B cell (primary cell): Measurements from ENCODE around the gene PER1. TPM values are rescaled to one million over a fixed set of nuclear protein-coding genes. Genes with fewer than 3 reads are reported as not detected.
A peak's percentile ranks its signal among the peaks of the same experiment; 100 is the strongest.

Experiments
- ATAC-seq: fragments of 200-7000 bp; cut with Tn5 transposase; one replicate; pipeline ENCODE4 v1.10.0; 2021; ENCODE audit warnings: low read depth, mild to moderate bottlenecking, moderate number of reproducible peaks, moderate library complexity
- CTCF ChIA-PET: fragments of 350-600 bp; sonication (Branson Sonifier 250); formaldehyde crosslinking; loops from one replicate; lab custom pipeline; 2021; ENCODE audit warnings: antibody characterized with exemption, inconsistent platforms; lab: Charles Lee
- POLR2A ChIA-PET: fragments of 350-600 bp; sonication (Branson Sonifier 250); formaldehyde crosslinking; loops from one replicate; lab custom pipeline; 2021; ENCODE audit warnings: antibody characterized with exemption; lab: Charles Lee
- DNase-seq: peaks from one replicate; pipeline ENCODE4 v3.0.0; 2013
- H2AFZ ChIP-seq: 2 replicates; pipeline ENCODE4 v1.6.1; 2012; ENCODE audit warnings: mild to moderate bottlenecking, low read depth, low read length; ENCODE audit not compliant: insufficient read depth, poor library complexity, severe bottlenecking
- H3K27ac ChIP-seq, 2 donors: 1 replicate in 1 of 2; 2 replicates in 1 of 2; pipeline ENCODE4 v1.5.1; 2012 to 2013; ENCODE audit warnings: low read length in 2 of 2, mild to moderate bottlenecking in 2 of 2, moderate library complexity in 1 of 2
- H3K27me3 ChIP-seq, 4 experiments: fragments of 200-600 bp in 1 of 4; sonication (generic) in 1 of 4; replicated peaks in 1 of 4; 1 replicate in 2 of 4; 2 replicates in 2 of 4; pipeline versions ENCODE4 v1.6.1 to v1.7.0; 2013 to 2016; ENCODE audit warnings: low read length in 3 of 4, mild to moderate bottlenecking in 2 of 4, mixed read lengths in 1 of 4, moderate library complexity in 1 of 4; ENCODE audit not compliant: insufficient read depth in 4 of 4, control insufficient read depth in 3 of 4; ENCODE audit errors: control extremely low read depth in 1 of 4
- H3K36me3 ChIP-seq, 2 experiments: replicated peaks in 1 of 2; 1 replicate in 1 of 2; 2 replicates in 1 of 2; pipeline versions ENCODE4 v1.6.1 to v1.7.1; 2013; ENCODE audit warnings: low read length in 1 of 2; ENCODE audit not compliant: insufficient read depth in 2 of 2, control insufficient read depth in 1 of 2; ENCODE audit errors: control extremely low read depth in 1 of 2, extremely low read depth in 1 of 2
- H3K4me1 ChIP-seq, 2 donors: fragments of 200-600 bp in 1 of 2; sonication (generic) in 1 of 2; 1 replicate in 1 of 2; 2 replicates in 1 of 2; pipeline versions ENCODE4 v1.5.1 to v1.6.1; 2013 to 2017; ENCODE audit warnings: low read length in 2 of 2; ENCODE audit not compliant: control insufficient read depth in 2 of 2, insufficient read depth in 2 of 2
- H3K4me2 ChIP-seq: replicated peaks from 2 replicates; pipeline ENCODE3; 2012; ENCODE audit warnings: mild to moderate bottlenecking, low read depth, low read length; ENCODE audit not compliant: poor library complexity, severe bottlenecking
- H3K4me3 ChIP-seq, 5 experiments: fragments of 200-600 bp in 1 of 5; sonication (generic) in 1 of 5; 1 replicate in 3 of 5; 2 replicates in 2 of 5; pipeline versions ENCODE4 v1.5.1 to v1.7.0; 2011 to 2016; ENCODE audit warnings: low read length in 4 of 5, mild to moderate bottlenecking in 4 of 5, low read depth in 2 of 5, control low read depth in 1 of 5, moderate library complexity in 1 of 5; ENCODE audit not compliant: insufficient read depth in 1 of 5; ENCODE audit errors: control extremely low read depth in 1 of 5, extremely low read depth in 1 of 5
- H3K79me2 ChIP-seq: fragments of 200-600 bp; sonication (generic); one replicate; pipeline ENCODE4 v1.6.0; 2016; ENCODE audit warnings: low read length; ENCODE audit not compliant: control insufficient read depth, insufficient read depth
- H3K9ac ChIP-seq: fragments of 200-600 bp; sonication (generic); 2 replicates; pipeline ENCODE4 v1.6.1; 2017; ENCODE audit warnings: mild to moderate bottlenecking, low read length, moderate library complexity
- H3K9me3 ChIP-seq, 3 donors: one replicate each; pipeline versions ENCODE4 v1.6.1 to v1.7.1; 2013; ENCODE audit warnings: low read length in 2 of 3; ENCODE audit not compliant: control insufficient read depth in 2 of 3, insufficient read depth in 1 of 3; ENCODE audit errors: control extremely low read depth in 1 of 3
- H4K20me1 ChIP-seq: 2 replicates; pipeline ENCODE4 v1.6.0; 2012; ENCODE audit warnings: mild to moderate bottlenecking, low read length; ENCODE audit not compliant: insufficient read depth, control insufficient read depth, poor library complexity, severe bottlenecking
- H3K27ac Mint-ChIP-seq: one replicate; pipeline ENCODE4 v1.8.0; 2021; ENCODE audit warnings: mixed read lengths
- H3K27me3 Mint-ChIP-seq: one replicate; pipeline ENCODE4 v1.8.0; 2021; ENCODE audit warnings: mixed read lengths
- H3K4me1 Mint-ChIP-seq: one replicate; pipeline ENCODE4 v1.8.0; 2021; ENCODE audit warnings: mixed read lengths
- H3K4me3 Mint-ChIP-seq: one replicate; pipeline ENCODE4 v1.8.0; 2021; ENCODE audit warnings: mixed read lengths
- H3K9me3 Mint-ChIP-seq: one replicate; pipeline ENCODE4 v1.8.0; 2022; ENCODE audit warnings: mixed read lengths; ENCODE audit not compliant: insufficient read depth
- EZH2 ChIP-seq: IDR thresholded peaks from 2 replicates; pipeline ENCODE4 v1.6.1; 2012; ENCODE audit warnings: borderline replicate concordance, low read depth, mild to moderate bottlenecking, moderate library complexity, low read length; ENCODE audit not compliant: insufficient read depth, poor library complexity, severe bottlenecking
- WGBS: methylation state at CpG from one replicate; pipeline ENCODE4 v1.1.5; 2013; ENCODE audit warnings: missing lambda C conversion rate; ENCODE audit not compliant: insufficient coverage; 5-methylcytosine and 5-hydroxymethylcytosine counted together
- intact Hi-C: fragments of 100-400 bp; cut with micrococcal nuclease; formaldehyde crosslinking; loops from one replicate; pipeline ENCODE4 v1.10.0; 2022
- polyA plus RNA-seq: library from polyadenylated mRNA; depleted of rRNA; stranded (reverse); fragments of >200 nt; gene quantifications from 2 replicates; pipeline ENCODE4 v1.2.3, GENCODE V29; 2012
- total RNA-seq, 2 donors: library from RNA; stranded (reverse); fragments of 120-200 nt in 1 of 2; gene quantifications; 1 replicate in 1 of 2; 2 replicates in 1 of 2; pipeline versions ENCODE4 v1.2.3 to v1.2.4, GENCODE V29; 2013 to 2022
- TF ChIP-seq, protein P1 (sequence below): fragments of 200-600 bp; IDR thresholded peaks from one replicate; pipeline ENCODE4 v1.8.0; 2022; ENCODE audit warnings: antibody characterized with exemption, mild to moderate bottlenecking

Gene PER1
- total and polyA plus RNA-seq, 2 donors (not counting 1 experiment from before 2014, with no cell fraction given), result 120 to 176 TPM

DNA sequence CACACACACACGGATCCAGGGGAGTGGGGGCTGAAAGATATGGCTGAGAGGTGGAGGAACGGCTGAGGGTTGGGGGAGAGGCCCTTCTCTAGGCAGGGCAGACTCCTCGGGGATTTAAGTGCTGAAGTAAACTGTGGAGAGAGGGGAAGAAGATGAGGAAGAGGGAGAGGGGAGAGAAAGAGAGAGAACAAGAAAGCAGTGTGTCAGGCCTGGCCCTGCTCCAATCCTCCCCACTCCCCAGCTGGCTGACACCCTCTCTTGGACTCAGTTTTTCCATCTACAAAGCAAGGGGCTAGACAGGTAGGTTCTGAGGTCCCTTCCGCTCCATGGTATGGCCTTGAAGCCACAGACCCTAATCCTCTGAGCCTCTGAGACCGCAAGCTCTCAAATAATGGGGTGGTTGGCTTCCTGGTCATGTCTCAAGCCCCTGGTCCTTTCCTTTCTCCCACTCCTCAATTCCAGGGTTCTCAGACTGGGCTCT is 8.6 kb upstream of the PER1 start:
- peak overlapping the region; percentile 94 to 99 for H3K27ac ChIP-seq
- Mint-ChIP-seq H3K4me3 (peak overlapping the region; percentile 87), H3K9me3 (no peaks in the 10 kb centered on the region), H3K27ac (peak overlapping the region; percentile 92), H3K27me3 (no peaks in the 10 kb centered on the region), H3K4me1 (peaks cover 49% of the 10 kb centered on the region)
- H4K20me1 ChIP-seq, result peaks cover 5% of the 10 kb centered on the region
- no peak for DNase-seq
- no peak for ATAC-seq
- H3K36me3 ChIP-seq, result peaks cover 0 to 26% of the 10 kb centered on the region in 2 experiments
- H3K27me3 ChIP-seq, result no peaks in the 10 kb centered on the region
- peak overlapping the region; percentile 99 for H3K4me2 ChIP-seq
- WGBS, result 93% methylated on average over 3 of the region's 5 CpGs
- H3K4me1 ChIP-seq, result peaks cover 42 to 72% of the 10 kb centered on the region in 2 donors
- intact Hi-C loops, result no loop called here
- H2AFZ ChIP-seq, result no peak overlapping the region
- no peak overlapping the region for H3K9ac ChIP-seq
- no peaks in the 10 kb centered on the region for H3K9me3 ChIP-seq
- ChIA-PET CTCF (interaction anchor here (0.8 to 7.7 kb wide), 13 partner anchors 16 to 139 kb away, joined by 3 to 86 read pairs (median 4); partner anchors contain the start of genes ALOXE3, HES7, SLC25A35 and TMEM107), POLR2A (interaction anchor here (0.7 to 3.6 kb wide), 3 partner anchors 13 to 581 kb away, joined by 4 to 18 read pairs (median 4); partner anchors contain the start of genes CD68 and CTC1)
- peaks cover 27% of the 10 kb centered on the region for H3K79me2 ChIP-seq
- H3K4me3 ChIP-seq, result no peak overlapping the region
- no peak for TF ChIP-seq EZH2
- TF ChIP-seq, protein P1, sequence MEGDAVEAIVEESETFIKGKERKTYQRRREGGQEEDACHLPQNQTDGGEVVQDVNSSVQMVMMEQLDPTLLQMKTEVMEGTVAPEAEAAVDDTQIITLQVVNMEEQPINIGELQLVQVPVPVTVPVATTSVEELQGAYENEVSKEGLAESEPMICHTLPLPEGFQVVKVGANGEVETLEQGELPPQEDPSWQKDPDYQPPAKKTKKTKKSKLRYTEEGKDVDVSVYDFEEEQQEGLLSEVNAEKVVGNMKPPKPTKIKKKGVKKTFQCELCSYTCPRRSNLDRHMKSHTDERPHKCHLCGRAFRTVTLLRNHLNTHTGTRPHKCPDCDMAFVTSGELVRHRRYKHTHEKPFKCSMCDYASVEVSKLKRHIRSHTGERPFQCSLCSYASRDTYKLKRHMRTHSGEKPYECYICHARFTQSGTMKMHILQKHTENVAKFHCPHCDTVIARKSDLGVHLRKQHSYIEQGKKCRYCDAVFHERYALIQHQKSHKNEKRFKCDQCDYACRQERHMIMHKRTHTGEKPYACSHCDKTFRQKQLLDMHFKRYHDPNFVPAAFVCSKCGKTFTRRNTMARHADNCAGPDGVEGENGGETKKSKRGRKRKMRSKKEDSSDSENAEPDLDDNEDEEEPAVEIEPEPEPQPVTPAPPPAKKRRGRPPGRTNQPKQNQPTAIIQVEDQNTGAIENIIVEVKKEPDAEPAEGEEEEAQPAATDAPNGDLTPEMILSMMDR, result no peak

DNA sequence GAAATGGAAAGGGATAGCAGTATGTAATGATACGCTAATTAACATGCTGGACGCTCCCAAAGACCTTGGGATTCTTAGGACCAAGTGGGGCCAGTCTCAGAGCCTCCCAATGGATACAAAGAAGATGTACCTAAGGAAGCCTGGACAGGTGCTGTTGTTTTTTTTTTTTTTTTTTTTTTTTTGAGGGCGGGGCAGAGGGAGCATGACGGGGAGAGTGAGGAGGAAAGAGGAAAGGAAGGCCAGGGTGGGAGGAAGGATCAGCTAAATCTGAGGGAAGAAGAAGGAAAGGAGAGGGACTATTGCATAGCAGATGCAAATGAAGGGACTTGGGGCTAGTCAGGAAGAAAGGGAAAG is 8.0 kb upstream of the PER1 start:
- no peak overlapping the region for H3K4me2 ChIP-seq
- H3K27me3 ChIP-seq, result no peaks in the 10 kb centered on the region
- DNase-seq, result no peak
- peaks cover 0 to 26% of the 10 kb centered on the region in 2 experiments for H3K36me3 ChIP-seq
- ChIA-PET POLR2A (interaction anchor here (0.7 to 3.6 kb wide), 5 partner anchors 13 to 581 kb away, joined by 4 to 18 read pairs (median 4); partner anchors contain the start of genes CD68 and CTC1), CTCF (interaction anchor here (1.0 to 7.7 kb wide), 9 partner anchors 16 to 141 kb away, joined by 3 to 86 read pairs (median 10); partner anchors contain the start of genes ALOXE3 and TMEM107)
- 84% methylated on average over 4 of the region's 4 CpGs for WGBS
- H2AFZ ChIP-seq, result no peak overlapping the region
- H3K27ac ChIP-seq, result peak overlapping the region; percentile 32 to 52
- intact Hi-C loops, result no loop called here
- no peaks in the 10 kb centered on the region for H3K9me3 Mint-ChIP-seq
- peak overlapping the region; percentile 92 for H3K27ac Mint-ChIP-seq
- H3K4me3 ChIP-seq, result no peak overlapping the region
- no peak for ATAC-seq
- no peak overlapping the region for H3K9ac ChIP-seq
- no peaks in the 10 kb centered on the region for H3K27me3 Mint-ChIP-seq
- peaks cover 33% of the 10 kb centered on the region for H3K79me2 ChIP-seq
- no peaks in the 10 kb centered on the region for H3K9me3 ChIP-seq
- H3K4me1 ChIP-seq, result peaks cover 48 to 78% of the 10 kb centered on the region in 2 donors
- H3K4me1 Mint-ChIP-seq, result peaks cover 49% of the 10 kb centered on the region
- H3K4me3 Mint-ChIP-seq, result peak overlapping the region; percentile 87
- peaks cover 10% of the 10 kb centered on the region for H4K20me1 ChIP-seq
- TF ChIP-seq EZH2, result no peak
- TF ChIP-seq, protein P1, result no peak
